Liver (tissue), 9 donors: ENCODE data around the gene UNC13B. TPM values are rescaled to one million over a fixed set of nuclear protein-coding genes. Genes with fewer than 3 reads are reported as not detected.

Experiments
- DNase-seq: peaks from one replicate; pipeline ENCODE4 v3.0.0-alpha.2; 2017; ENCODE audit warnings: low spot score
- H3K27ac ChIP-seq, 2 donors: one replicate each; pipeline ENCODE4 v1.7.0; 2013; ENCODE audit warnings: inconsistent platforms in 2 of 2, low read length in 2 of 2, control low read depth in 1 of 2, low read depth in 1 of 2, mild to moderate bottlenecking in 1 of 2
- H3K27me3 ChIP-seq, 4 donors: one replicate each; pipeline versions ENCODE4 v1.6.1 to v1.7.0; 2013; ENCODE audit warnings: low read length in 3 of 4, inconsistent platforms in 1 of 4, mild to moderate bottlenecking in 1 of 4, moderate library complexity in 1 of 4; ENCODE audit not compliant: control insufficient read depth in 4 of 4, insufficient read depth in 4 of 4
- H3K36me3 ChIP-seq, 4 donors: one replicate each; pipeline versions ENCODE4 v1.6.1 to v1.7.0; 2013; ENCODE audit warnings: low read length in 3 of 4, mild to moderate bottlenecking in 3 of 4, low read depth in 1 of 4, moderate library complexity in 1 of 4; ENCODE audit not compliant: control insufficient read depth in 4 of 4, insufficient read depth in 3 of 4
- H3K4me1 ChIP-seq, 4 donors: one replicate each; pipeline versions ENCODE4 v1.6.1 to v1.7.0; 2013; ENCODE audit warnings: low read length in 3 of 4, mild to moderate bottlenecking in 3 of 4, moderate library complexity in 1 of 4; ENCODE audit not compliant: control insufficient read depth in 4 of 4, insufficient read depth in 4 of 4
- H3K4me3 ChIP-seq, 3 donors: one replicate each; pipeline versions ENCODE4 v1.6.1 to v1.7.0; 2013; ENCODE audit warnings: low read length in 3 of 3, control low read depth in 1 of 3, low read depth in 1 of 3, mild to moderate bottlenecking in 1 of 3
- H3K9ac ChIP-seq, 2 donors: one replicate each; pipeline ENCODE4 v1.7.0; 2013; ENCODE audit warnings: low read length in 2 of 2, mild to moderate bottlenecking in 2 of 2, moderate library complexity in 2 of 2, control low read depth in 1 of 2, low read depth in 1 of 2
- H3K9me3 ChIP-seq, 4 donors: one replicate each; pipeline versions ENCODE4 v1.6.1 to v1.7.0; 2013; ENCODE audit warnings: low read length in 3 of 4; ENCODE audit not compliant: control insufficient read depth in 4 of 4
- EGR1 ChIP-seq, 2 donors: IDR thresholded peaks; 2 replicates each; pipeline ENCODE4 v1.6.1; 2016 to 2018; ENCODE audit warnings: antibody characterized with exemption in 2 of 2, low read depth in 2 of 2
- FOXA1 ChIP-seq: IDR thresholded peaks from 2 replicates; pipeline ENCODE4 v1.6.1; 2016; ENCODE audit warnings: antibody characterized with exemption
- FOXA2 ChIP-seq: IDR thresholded peaks from 2 replicates; pipeline ENCODE4 v1.6.1; 2016; ENCODE audit warnings: antibody characterized with exemption
- GABPA ChIP-seq, 2 donors: IDR thresholded peaks in 1 of 2; conservative IDR thresholded peaks in 1 of 2; 2 replicates each; pipeline ENCODE4 v1.6.1; 2016; ENCODE audit warnings: antibody characterized with exemption in 2 of 2, mild to moderate bottlenecking in 1 of 2, moderate library complexity in 1 of 2
- HNF4G ChIP-seq: IDR thresholded peaks from 2 replicates; pipeline ENCODE4 v1.6.1; 2016; ENCODE audit warnings: antibody characterized with exemption
- JUND ChIP-seq, 2 donors: IDR thresholded peaks; 2 replicates each; pipeline ENCODE4 v1.6.1; 2016; ENCODE audit warnings: antibody characterized with exemption in 2 of 2
- NR2F2 ChIP-seq: IDR thresholded peaks from 2 replicates; pipeline ENCODE4 v1.6.1; 2016; ENCODE audit warnings: antibody characterized with exemption
- RXRA ChIP-seq, 2 donors: IDR thresholded peaks; 2 replicates each; pipeline ENCODE4 v1.6.1; 2017 to 2018; ENCODE audit warnings: antibody characterized with exemption in 2 of 2, mild to moderate bottlenecking in 1 of 2
- SP1 ChIP-seq: IDR thresholded peaks from 2 replicates; pipeline ENCODE4 v1.6.1; 2018; ENCODE audit warnings: antibody characterized with exemption, mild to moderate bottlenecking
- TAF1 ChIP-seq: conservative IDR thresholded peaks from 2 replicates; pipeline ENCODE4 v1.6.1; 2016; ENCODE audit warnings: antibody characterized with exemption, mild to moderate bottlenecking
- YY1 ChIP-seq: IDR thresholded peaks from 2 replicates; pipeline ENCODE4 v1.6.1; 2016; ENCODE audit warnings: antibody characterized with exemption, mild to moderate bottlenecking
- WGBS: extraction: QIAGEN DNeasy Blood & Tissue Kit; methylation state at CpG from one replicate; pipeline ENCODE4 v1.1.7; 2013; 5-methylcytosine and 5-hydroxymethylcytosine counted together
- polyA plus RNA-seq, 2 donors: library from polyadenylated mRNA; stranded (reverse) in 1 of 2; unstranded in 1 of 2; fragments of 200-250 nt in 1 of 2; fragments of >200 nt in 1 of 2; fragmentation: Nextera tagmentation in 1 of 2; extraction: Ambion mirVana in 1 of 2; gene quantifications; one replicate each; pipeline versions ENCODE4 v1.2.1 to v1.2.3, GENCODE V29; 2013 to 2015
- total RNA-seq, 2 donors: library from RNA; depleted of rRNA; stranded (reverse); fragments of >200 nt; gene quantifications; one replicate each; pipeline ENCODE4 v1.2.3, GENCODE V29; 2014
- TF ChIP-seq, protein P1 (sequence below): IDR thresholded peaks from 2 replicates; pipeline ENCODE4 v1.6.1; 2016; ENCODE audit warnings: antibody characterized with exemption
- TF ChIP-seq, protein P2 (sequence below): IDR thresholded peaks from 2 replicates; pipeline ENCODE4 v1.6.1; 2016; ENCODE audit warnings: antibody characterized with exemption
- TF ChIP-seq, protein P3 (sequence below): fragments of 150-350 bp; IDR thresholded peaks from 2 replicates; pipeline ENCODE4 v1.5.1; 2017; ENCODE audit warnings: improper control_type of control experiment, low read depth, low read length; ENCODE audit not compliant: missing input control
- donor health status: healthy.
- donor health status: healthy.
- donor health status: healthy.
- donor health status: healthy.
- donor health status: healthy.

UNC13B gene
- total and polyA plus RNA-seq, 4 donors = 5.5 to 25.7 (median 11.9) TPM

DNA sequence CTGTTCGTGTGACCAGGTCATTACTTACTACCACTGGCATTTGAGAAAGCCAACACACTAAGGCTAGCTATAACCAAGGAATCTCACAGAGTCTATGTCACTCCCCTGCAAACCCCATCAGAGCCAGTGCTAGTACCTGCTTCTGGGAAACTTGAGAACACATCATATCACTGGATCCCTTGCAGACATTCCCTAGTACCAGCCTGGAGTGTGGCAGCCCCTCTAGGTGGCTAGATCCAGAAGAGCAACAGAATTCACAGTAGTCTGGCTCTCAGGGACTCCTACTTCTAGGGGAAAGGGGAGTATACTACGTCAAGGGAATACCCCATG lies 254.3 kb downstream of the UNC13B start (continued):
- TF ChIP-seq TAF1 = no peak
- TF ChIP-seq NR2F2 = no peak
- TF ChIP-seq, protein P1, sequence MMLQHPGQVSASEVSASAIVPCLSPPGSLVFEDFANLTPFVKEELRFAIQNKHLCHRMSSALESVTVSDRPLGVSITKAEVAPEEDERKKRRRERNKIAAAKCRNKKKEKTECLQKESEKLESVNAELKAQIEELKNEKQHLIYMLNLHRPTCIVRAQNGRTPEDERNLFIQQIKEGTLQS = no peak

DNA sequence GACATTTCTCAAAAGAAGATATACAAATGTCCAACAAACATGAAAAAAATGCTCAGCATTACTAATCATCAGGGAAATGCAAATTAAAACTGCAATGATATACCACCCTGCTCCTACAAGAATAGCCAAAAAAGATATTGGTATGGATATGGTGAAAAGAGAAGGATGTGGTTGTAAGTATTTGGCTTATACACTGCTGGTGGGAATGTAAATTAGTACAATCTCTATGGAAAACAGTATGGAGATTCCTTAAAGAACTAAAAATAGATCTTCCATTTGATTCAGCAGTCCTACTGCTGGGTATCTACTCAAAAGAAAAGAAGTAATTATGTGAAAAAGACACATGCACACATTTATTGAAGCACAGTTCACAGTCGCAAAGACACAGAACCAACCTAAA lies 260.5 kb downstream of the UNC13B start:
- Histone ChIP-seq H3K36me3 (no peaks in the 10 kb centered on the region), H3K9ac (no peak overlapping the region), H3K27me3 (no peaks in the 10 kb centered on the region), H3K27ac (no peak overlapping the region), H3K9me3 (no peaks in the 10 kb centered on the region), H3K4me3 (no peak overlapping the region), H3K4me1 (no peaks in the 10 kb centered on the region)
- WGBS = 97% methylated on average over 1 of the region's 1 CpG
- TF ChIP-seq, protein P1 = no peak
- no peak for TF ChIP-seq GABPA (IDR thresholded peaks at IDR 0.05 in 1 of 2, conservative IDR thresholded peaks at IDR 0.05 in 1 of 2)
- TF ChIP-seq RXRA (IDR thresholded peaks at IDR 0.05) = no peak
- no peak for TF ChIP-seq EGR1 (IDR thresholded peaks at IDR 0.05; ENCODE audit: low read depth in 2 of 2)
- no peak for TF ChIP-seq FOXA2
- TF ChIP-seq YY1 = no peak
- TF ChIP-seq SP1 = no peak
- TF ChIP-seq NR2F2 = no peak
- TF ChIP-seq, protein P2, sequence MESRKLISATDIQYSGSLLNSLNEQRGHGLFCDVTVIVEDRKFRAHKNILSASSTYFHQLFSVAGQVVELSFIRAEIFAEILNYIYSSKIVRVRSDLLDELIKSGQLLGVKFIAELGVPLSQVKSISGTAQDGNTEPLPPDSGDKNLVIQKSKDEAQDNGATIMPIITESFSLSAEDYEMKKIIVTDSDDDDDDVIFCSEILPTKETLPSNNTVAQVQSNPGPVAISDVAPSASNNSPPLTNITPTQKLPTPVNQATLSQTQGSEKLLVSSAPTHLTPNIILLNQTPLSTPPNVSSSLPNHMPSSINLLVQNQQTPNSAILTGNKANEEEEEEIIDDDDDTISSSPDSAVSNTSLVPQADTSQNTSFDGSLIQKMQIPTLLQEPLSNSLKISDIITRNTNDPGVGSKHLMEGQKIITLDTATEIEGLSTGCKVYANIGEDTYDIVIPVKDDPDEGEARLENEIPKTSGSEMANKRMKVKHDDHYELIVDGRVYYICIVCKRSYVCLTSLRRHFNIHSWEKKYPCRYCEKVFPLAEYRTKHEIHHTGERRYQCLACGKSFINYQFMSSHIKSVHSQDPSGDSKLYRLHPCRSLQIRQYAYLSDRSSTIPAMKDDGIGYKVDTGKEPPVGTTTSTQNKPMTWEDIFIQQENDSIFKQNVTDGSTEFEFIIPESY = no peak
- no peak for TF ChIP-seq TAF1
- TF ChIP-seq HNF4G = no peak
- DNase-seq = no peak

DNA sequence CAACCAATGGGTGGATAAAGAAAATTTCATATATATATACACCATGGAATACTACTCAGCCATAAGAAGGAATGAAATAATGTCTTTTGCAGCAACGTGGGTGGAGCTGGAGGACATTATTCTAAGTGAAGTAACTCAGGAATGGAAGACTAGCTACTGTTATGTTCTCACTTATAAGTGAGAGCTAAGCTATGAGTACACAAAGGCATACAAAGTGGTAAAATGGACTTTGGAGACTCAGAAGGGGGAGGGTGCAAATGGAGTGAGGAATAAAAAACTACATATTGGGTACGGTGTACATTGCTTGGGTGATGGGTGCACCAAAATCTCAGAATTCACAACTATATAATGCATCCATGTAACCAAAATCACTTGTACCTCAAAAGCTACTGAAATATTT lies 260.9 kb downstream of the UNC13B start:
- TF ChIP-seq HNF4G = no peak
- no peak for TF ChIP-seq JUND (IDR thresholded peaks at IDR 0.05)
- TF ChIP-seq, protein P3, sequence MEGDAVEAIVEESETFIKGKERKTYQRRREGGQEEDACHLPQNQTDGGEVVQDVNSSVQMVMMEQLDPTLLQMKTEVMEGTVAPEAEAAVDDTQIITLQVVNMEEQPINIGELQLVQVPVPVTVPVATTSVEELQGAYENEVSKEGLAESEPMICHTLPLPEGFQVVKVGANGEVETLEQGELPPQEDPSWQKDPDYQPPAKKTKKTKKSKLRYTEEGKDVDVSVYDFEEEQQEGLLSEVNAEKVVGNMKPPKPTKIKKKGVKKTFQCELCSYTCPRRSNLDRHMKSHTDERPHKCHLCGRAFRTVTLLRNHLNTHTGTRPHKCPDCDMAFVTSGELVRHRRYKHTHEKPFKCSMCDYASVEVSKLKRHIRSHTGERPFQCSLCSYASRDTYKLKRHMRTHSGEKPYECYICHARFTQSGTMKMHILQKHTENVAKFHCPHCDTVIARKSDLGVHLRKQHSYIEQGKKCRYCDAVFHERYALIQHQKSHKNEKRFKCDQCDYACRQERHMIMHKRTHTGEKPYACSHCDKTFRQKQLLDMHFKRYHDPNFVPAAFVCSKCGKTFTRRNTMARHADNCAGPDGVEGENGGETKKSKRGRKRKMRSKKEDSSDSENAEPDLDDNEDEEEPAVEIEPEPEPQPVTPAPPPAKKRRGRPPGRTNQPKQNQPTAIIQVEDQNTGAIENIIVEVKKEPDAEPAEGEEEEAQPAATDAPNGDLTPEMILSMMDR = no peak
- TF ChIP-seq EGR1 (IDR thresholded peaks at IDR 0.05; ENCODE audit: low read depth in 2 of 2) = no peak
- no peak for TF ChIP-seq FOXA1
- no peak for TF ChIP-seq FOXA2
- Histone ChIP-seq H3K27ac (no peak overlapping the region), H3K36me3 (no peaks in the 10 kb centered on the region), H3K9me3 (no peaks in the 10 kb centered on the region), H3K4me3 (no peak overlapping the region), H3K4me1 (no peaks in the 10 kb centered on the region), H3K27me3 (no peaks in the 10 kb centered on the region), H3K9ac (no peak overlapping the region)
- 71% methylated on average over 2 of the region's 2 CpGs for WGBS
- DNase-seq = no peak
